GM18951 (cell line): Measurements from ENCODE around the gene PHEX.

Source experiments
- POLR2A ChIP-seq: IDR thresholded peaks from 4 replicates; pipeline ENCODE4 v1.6.1; 2011; ENCODE audit warnings: mild to moderate bottlenecking; ENCODE audit not compliant: insufficient read length, insufficient read depth; ENCODE audit errors: extremely low read depth
- in situ Hi-C: fragments of 300-500 bp; cut with MboI; formaldehyde crosslinking; loops from one replicate; pipeline ENCODE4 v1.12.0; 2022; ENCODE audit warnings: low sequenced_read_pairs, mixed read lengths, inconsistent platforms; ENCODE audit not compliant: unreplicated experiment

The PHEX gene

DNA sequence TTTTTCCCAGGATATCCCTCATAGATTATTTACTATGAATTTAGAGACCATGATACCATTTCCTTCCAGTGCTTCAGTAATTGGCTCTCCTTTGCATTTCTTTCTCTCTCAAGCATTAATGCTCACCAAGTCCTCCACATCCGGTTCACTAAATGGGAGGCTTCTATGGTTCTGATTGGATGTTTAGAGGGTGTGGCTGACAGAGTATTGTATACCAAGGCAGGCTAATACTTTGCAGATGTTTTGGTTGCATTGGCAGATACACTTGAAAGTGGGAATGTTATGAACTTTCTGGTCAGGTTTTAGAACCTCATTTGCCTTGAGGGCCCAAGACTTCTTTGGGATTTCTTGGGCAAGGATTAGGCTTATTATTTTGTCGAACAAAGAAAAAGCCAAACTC lies 264.7 kb downstream of the PHEX start:
- TF ChIP-seq POLR2A: no peak
- in situ Hi-C loops: no loop called here

DNA sequence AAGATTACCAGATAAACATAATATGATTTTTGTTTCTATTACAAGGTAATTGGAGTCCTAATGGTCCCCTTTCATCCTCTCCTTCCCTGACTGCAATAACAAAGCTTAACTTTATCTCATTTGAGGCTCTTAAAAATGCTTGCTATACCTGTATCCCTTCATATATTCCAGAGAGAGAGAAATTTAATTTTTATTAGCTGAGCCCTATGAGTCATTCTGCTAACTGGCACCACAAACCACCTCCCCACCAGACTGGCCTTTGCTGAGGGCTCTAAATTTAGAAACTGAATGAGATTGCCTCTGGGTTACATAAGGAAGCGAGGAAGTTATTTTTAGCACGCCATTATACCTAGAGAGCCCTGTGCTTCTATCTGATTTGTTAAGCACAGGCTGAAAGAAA lies 268.0 kb downstream of the PHEX start:
- no peak for TF ChIP-seq POLR2A
- in situ Hi-C loops: no loop called here
